Neural progenitor cell (in vitro differentiated cells): ENCODE data around the gene SOX9. TPM values are rescaled to one million over a fixed set of nuclear protein-coding genes. Genes with fewer than 3 reads are reported as not detected.

Experiments used
- DNase-seq: peaks from one replicate; pipeline ENCODE4 v3.0.0-alpha.2; 2016; ENCODE audit warnings: low spot score
- H2AFZ ChIP-seq: fragments of 200-600 bp; sonication (generic); replicated peaks from 2 replicates; pipeline ENCODE4 v1.6.1; 2016; ENCODE audit warnings: antibody characterized with exemption
- H3F3A ChIP-seq: fragments of 200-600 bp; sonication (generic); 2 replicates; pipeline ENCODE4 v1.6.1; 2016; ENCODE audit warnings: antibody characterized with exemption, low read depth
- H3K27ac ChIP-seq: fragments of 200-600 bp; sonication (generic); 2 replicates; pipeline ENCODE4 v1.5.1; 2016; ENCODE audit warnings: mild to moderate bottlenecking
- H3K27me3 ChIP-seq: fragments of 200-600 bp; sonication (generic); 2 replicates; pipeline ENCODE4 v1.6.1; 2016; ENCODE audit warnings: mild to moderate bottlenecking, moderate library complexity
- H3K36me3 ChIP-seq: fragments of 200-600 bp; sonication (generic); 2 replicates; pipeline ENCODE4 v1.5.1; 2016
- H3K4me1 ChIP-seq: fragments of 200-600 bp; sonication (generic); 2 replicates; pipeline ENCODE4 v1.6.1; 2016; ENCODE audit warnings: mixed run types
- H3K4me2 ChIP-seq: fragments of 200-600 bp; sonication (generic); 2 replicates; pipeline ENCODE4 v1.6.1; 2016
- H3K4me3 ChIP-seq: fragments of 200-600 bp; sonication (generic); 2 replicates; pipeline ENCODE4 v1.5.1; 2016
- H3K79me2 ChIP-seq: fragments of 200-600 bp; sonication (generic); 2 replicates; pipeline ENCODE4 v1.6.1; 2016; ENCODE audit warnings: low read depth
- H3K9ac ChIP-seq: fragments of 200-600 bp; sonication (generic); 2 replicates; pipeline ENCODE4 v1.6.1; 2016
- H3K9me3 ChIP-seq: fragments of 200-600 bp; sonication (generic); 2 replicates; pipeline ENCODE4 v1.5.1; 2016; ENCODE audit warnings: low read depth
- H4K20me1 ChIP-seq: fragments of 200-600 bp; sonication (generic); 2 replicates; pipeline ENCODE4 v1.6.1; 2016; ENCODE audit warnings: low read depth
- H3K27ac Mint-ChIP-seq: 3 replicates; pipeline ENCODE4 v1.8.0; 2021; ENCODE audit warnings: mixed read lengths
- H3K27me3 Mint-ChIP-seq: 2 replicates; pipeline ENCODE4 v1.8.0; 2022; ENCODE audit warnings: low read depth, mild to moderate bottlenecking, inconsistent platforms, moderate library complexity, mixed read lengths; ENCODE audit not compliant: insufficient read depth
- H3K36me3 Mint-ChIP-seq: 3 replicates; pipeline ENCODE4 v1.8.0; 2021; ENCODE audit warnings: mixed read lengths
- H3K4me1 Mint-ChIP-seq: 3 replicates; pipeline ENCODE4 v1.8.0; 2021; ENCODE audit warnings: mixed read lengths
- H3K4me3 Mint-ChIP-seq: 3 replicates; pipeline ENCODE4 v1.8.0; 2021; ENCODE audit warnings: mild to moderate bottlenecking, moderate library complexity, mixed read lengths
- H3K9me3 Mint-ChIP-seq: 3 replicates; pipeline ENCODE4 v1.8.0; 2020; ENCODE audit warnings: mixed read lengths
- CTCF ChIP-seq: fragments of 200-600 bp; sonication (generic); IDR thresholded peaks from 2 replicates; pipeline ENCODE4 v1.5.1; 2017; ENCODE audit warnings: antibody characterized with exemption, mild to moderate bottlenecking
- EZH2 ChIP-seq: fragments of 200-600 bp; sonication (generic); IDR thresholded peaks from 2 replicates; pipeline ENCODE4 v1.6.1; 2017; ENCODE audit warnings: antibody characterized with exemption, mild to moderate bottlenecking, moderate library complexity
- EZH2phosphoT487 ChIP-seq: fragments of 200-600 bp; sonication (generic); IDR thresholded peaks from 2 replicates; pipeline ENCODE4 v1.6.1; 2017; ENCODE audit warnings: antibody characterized with exemption
- total RNA-seq: library from RNA; depleted of rRNA; stranded (reverse); fragments of >200 nt; gene quantifications from 2 replicates; pipeline ENCODE4 v1.2.3, GENCODE V29; 2015; ENCODE audit warnings: low replicate concordance

Gene SOX9
- total RNA-seq, 1 donor from 2014 or later: 12.7 TPM

- H3K27me3 Mint-ChIP-seq: peaks cover 5% of the 10 kb centered on the region
- Histone ChIP-seq H3K4me1 (peaks cover 23% of the 10 kb centered on the region), H2AFZ (no peak overlapping the region), H3K27me3 (no peaks in the 10 kb centered on the region), H3K27ac (no peak overlapping the region), H3K9ac (no peak overlapping the region), H3K36me3 (no peaks in the 10 kb centered on the region), H3F3A (peaks cover 10% of the 10 kb centered on the region), H3K4me2 (no peak overlapping the region), H3K9me3 (no peaks in the 10 kb centered on the region), H4K20me1 (no peaks in the 10 kb centered on the region), H3K79me2 (no peaks in the 10 kb centered on the region), H3K4me3 (no peak overlapping the region)
- DNase-seq: no peak
- H3K9me3 Mint-ChIP-seq: no peaks in the 10 kb centered on the region
- H3K4me1 Mint-ChIP-seq: peaks cover 25% of the 10 kb centered on the region
- no peak overlapping the region for H3K27ac Mint-ChIP-seq
- TF ChIP-seq EZH2 (no peak), CTCF (no peak), EZH2phosphoT487 (no peak)
- no peaks in the 10 kb centered on the region for H3K36me3 Mint-ChIP-seq
- H3K4me3 Mint-ChIP-seq: no peak overlapping the region
Observed at GRCh38 chr17:72104164-72104862, 16.5 kb upstream of the SOX9 start.

- Mint-ChIP-seq H3K27ac (peak overlapping the region; percentile 47), H3K27me3 (peaks cover 5% of the 10 kb centered on the region), H3K4me1 (peaks cover 26% of the 10 kb centered on the region), H3K36me3 (no peaks in the 10 kb centered on the region), H3K9me3 (no peaks in the 10 kb centered on the region), H3K4me3 (no peak overlapping the region)
- no peaks in the 10 kb centered on the region for H4K20me1 ChIP-seq
- peaks cover 10% of the 10 kb centered on the region for H3F3A ChIP-seq
- H3K4me3 ChIP-seq: no peak overlapping the region
- no peak overlapping the region for H3K4me2 ChIP-seq
- no peaks in the 10 kb centered on the region for H3K27me3 ChIP-seq
- TF ChIP-seq CTCF: no peak
- TF ChIP-seq EZH2phosphoT487: no peak
- no peak for TF ChIP-seq EZH2
- no peaks in the 10 kb centered on the region for H3K79me2 ChIP-seq
- H3K9ac ChIP-seq: no peak overlapping the region
- no peaks in the 10 kb centered on the region for H3K9me3 ChIP-seq
- peaks cover 23% of the 10 kb centered on the region for H3K4me1 ChIP-seq
- H3K27ac ChIP-seq: no peak overlapping the region
- no peak overlapping the region for H2AFZ ChIP-seq
- DNase-seq: no peak
- no peaks in the 10 kb centered on the region for H3K36me3 ChIP-seq
Observed at GRCh38 chr17:72104863-72105234, 16.0 kb upstream of the SOX9 start.

GRCh38 chr17:72107100-72107499 is 13.7 kb upstream of the SOX9 start:
- DNase-seq: peak; percentile 35
- no peak overlapping the region for H3K9ac ChIP-seq
- TF ChIP-seq CTCF (no peak), EZH2 (no peak), EZH2phosphoT487 (no peak)
- Mint-ChIP-seq H3K4me1 (peaks cover 40% of the 10 kb centered on the region), H3K9me3 (no peaks in the 10 kb centered on the region), H3K36me3 (no peaks in the 10 kb centered on the region), H3K27ac (peak overlapping the region; percentile 51), H3K27me3 (peaks cover 5% of the 10 kb centered on the region), H3K4me3 (no peak overlapping the region)
- H4K20me1 ChIP-seq: no peaks in the 10 kb centered on the region
- H3K27ac ChIP-seq: no peak overlapping the region
- peaks cover 36% of the 10 kb centered on the region for H3K4me1 ChIP-seq
- H3K4me2 ChIP-seq: peak overlapping the region; percentile 19
- no peak overlapping the region for H3K4me3 ChIP-seq
- no peaks in the 10 kb centered on the region for H3K36me3 ChIP-seq
- H3K27me3 ChIP-seq: no peaks in the 10 kb centered on the region
- H3K79me2 ChIP-seq: no peaks in the 10 kb centered on the region
- no peaks in the 10 kb centered on the region for H3K9me3 ChIP-seq
- H2AFZ ChIP-seq: peak overlapping the region; percentile 40
- peaks cover 10% of the 10 kb centered on the region for H3F3A ChIP-seq
